ENCODE data around the gene ANKS6. TPM values are rescaled to one million over a fixed set of nuclear protein-coding genes. Genes with fewer than 3 reads are reported as not detected.

Gene ANKS6
- total RNA-seq, 2 donors from 2014 or later: 41.7 to 55.2 TPM

DNA sequence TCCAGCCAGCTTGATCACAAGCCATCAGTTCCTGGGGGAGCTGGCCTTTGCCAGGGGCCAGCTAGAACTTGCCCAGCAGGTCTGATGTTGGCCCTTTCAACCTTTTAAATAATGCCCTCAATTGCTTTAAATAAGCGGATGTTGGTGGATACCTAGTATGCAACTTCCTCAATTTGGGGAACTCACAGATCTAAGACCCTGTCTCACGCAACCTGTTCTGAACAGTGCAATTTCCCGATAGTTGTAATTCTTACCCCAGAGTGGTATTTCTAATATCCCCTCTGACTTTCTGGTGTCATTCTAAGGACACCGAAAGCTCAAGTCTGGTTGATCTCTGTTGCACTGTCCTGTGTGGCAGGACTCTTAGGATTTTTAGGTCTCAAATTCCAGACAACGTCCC lies 34.2 kb upstream of the ANKS6 start:
- no peak overlapping the region for H3K4me3 Mint-ChIP-seq
- no peak overlapping the region for H3K9ac ChIP-seq (ENCODE audit: extremely low read depth, low read length, poor library complexity, severe bottlenecking)
- no peak overlapping the region for H3K27ac Mint-ChIP-seq
- no peak for DNase-seq
- no peaks in the 10 kb centered on the region for H3K9me3 ChIP-seq (ENCODE audit: control insufficient read depth, low read length)
- WGBS, 2 experiments (ENCODE audit: insufficient coverage in 1 of 2, insufficient read length in 1 of 2): 94 to 100% methylated on average over 4 to 5 of the region's 5 CpGs
- H3K4me3 ChIP-seq (ENCODE audit: low read length): no peak overlapping the region
- H3K36me3 Mint-ChIP-seq (ENCODE audit: low read depth): peaks cover 37% of the 10 kb centered on the region
- no peaks in the 10 kb centered on the region for H3K4me1 ChIP-seq (ENCODE audit: control insufficient read depth, insufficient read depth, low read length)
- no peaks in the 10 kb centered on the region for H3K9me3 Mint-ChIP-seq
- no peak overlapping the region for H3K27ac ChIP-seq (ENCODE audit: low read depth, low read length)
- no peaks in the 10 kb centered on the region for H3K36me3 ChIP-seq (ENCODE audit: control insufficient read depth, insufficient read depth, low read length)
- H3K27me3 ChIP-seq (ENCODE audit: control insufficient read depth, insufficient read depth, low read length, poor library complexity, severe bottlenecking): no peaks in the 10 kb centered on the region
- H3K27me3 Mint-ChIP-seq (ENCODE audit: insufficient read depth): no peaks in the 10 kb centered on the region
- TF ChIP-seq, protein P1, sequence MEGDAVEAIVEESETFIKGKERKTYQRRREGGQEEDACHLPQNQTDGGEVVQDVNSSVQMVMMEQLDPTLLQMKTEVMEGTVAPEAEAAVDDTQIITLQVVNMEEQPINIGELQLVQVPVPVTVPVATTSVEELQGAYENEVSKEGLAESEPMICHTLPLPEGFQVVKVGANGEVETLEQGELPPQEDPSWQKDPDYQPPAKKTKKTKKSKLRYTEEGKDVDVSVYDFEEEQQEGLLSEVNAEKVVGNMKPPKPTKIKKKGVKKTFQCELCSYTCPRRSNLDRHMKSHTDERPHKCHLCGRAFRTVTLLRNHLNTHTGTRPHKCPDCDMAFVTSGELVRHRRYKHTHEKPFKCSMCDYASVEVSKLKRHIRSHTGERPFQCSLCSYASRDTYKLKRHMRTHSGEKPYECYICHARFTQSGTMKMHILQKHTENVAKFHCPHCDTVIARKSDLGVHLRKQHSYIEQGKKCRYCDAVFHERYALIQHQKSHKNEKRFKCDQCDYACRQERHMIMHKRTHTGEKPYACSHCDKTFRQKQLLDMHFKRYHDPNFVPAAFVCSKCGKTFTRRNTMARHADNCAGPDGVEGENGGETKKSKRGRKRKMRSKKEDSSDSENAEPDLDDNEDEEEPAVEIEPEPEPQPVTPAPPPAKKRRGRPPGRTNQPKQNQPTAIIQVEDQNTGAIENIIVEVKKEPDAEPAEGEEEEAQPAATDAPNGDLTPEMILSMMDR (conservative IDR thresholded peaks at IDR 0.05): no peak
- H3K4me1 Mint-ChIP-seq: no peaks in the 10 kb centered on the region

DNA sequence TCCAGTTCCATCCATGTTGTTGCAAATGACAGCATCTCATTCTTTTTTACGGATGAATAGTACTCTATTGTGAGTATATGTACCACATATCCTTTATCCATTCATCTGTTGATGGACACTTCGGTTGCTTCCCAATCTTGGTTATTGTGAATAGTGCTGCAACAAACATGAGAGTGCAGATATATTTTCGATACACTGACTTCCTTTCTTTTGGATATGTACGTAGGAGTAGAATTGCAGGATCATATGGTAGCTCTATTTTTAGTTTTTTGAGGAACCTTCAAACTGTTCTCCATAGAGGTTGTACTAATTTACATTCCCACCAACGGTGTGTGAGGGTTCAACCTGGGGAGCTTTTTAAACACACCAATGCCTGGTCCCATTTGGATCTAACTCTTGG lies 33.4 kb upstream of the ANKS6 start:
- H3K27ac Mint-ChIP-seq: no peak overlapping the region
- 86 to 94% methylated on average over 1 to 5 of the region's 5 CpGs for WGBS, 2 experiments (ENCODE audit: insufficient coverage in 1 of 2, insufficient read length in 1 of 2)
- H3K4me1 ChIP-seq (ENCODE audit: control insufficient read depth, insufficient read depth, low read length): no peaks in the 10 kb centered on the region
- H3K27me3 Mint-ChIP-seq (ENCODE audit: insufficient read depth): no peaks in the 10 kb centered on the region
- DNase-seq: no peak
- TF ChIP-seq, protein P1 (conservative IDR thresholded peaks at IDR 0.05): no peak
- H3K27ac ChIP-seq (ENCODE audit: low read depth, low read length): no peak overlapping the region
- H3K4me1 Mint-ChIP-seq: no peaks in the 10 kb centered on the region
- no peak overlapping the region for H3K4me3 ChIP-seq (ENCODE audit: low read length)
- H3K9me3 Mint-ChIP-seq: no peaks in the 10 kb centered on the region
- peaks cover 32% of the 10 kb centered on the region for H3K36me3 Mint-ChIP-seq (ENCODE audit: low read depth)
- no peak overlapping the region for H3K9ac ChIP-seq (ENCODE audit: extremely low read depth, low read length, poor library complexity, severe bottlenecking)
- H3K9me3 ChIP-seq (ENCODE audit: control insufficient read depth, low read length): no peaks in the 10 kb centered on the region
- H3K36me3 ChIP-seq (ENCODE audit: control insufficient read depth, insufficient read depth, low read length): no peaks in the 10 kb centered on the region
- H3K4me3 Mint-ChIP-seq: no peak overlapping the region
- no peaks in the 10 kb centered on the region for H3K27me3 ChIP-seq (ENCODE audit: control insufficient read depth, insufficient read depth, low read length, poor library complexity, severe bottlenecking)

DNA sequence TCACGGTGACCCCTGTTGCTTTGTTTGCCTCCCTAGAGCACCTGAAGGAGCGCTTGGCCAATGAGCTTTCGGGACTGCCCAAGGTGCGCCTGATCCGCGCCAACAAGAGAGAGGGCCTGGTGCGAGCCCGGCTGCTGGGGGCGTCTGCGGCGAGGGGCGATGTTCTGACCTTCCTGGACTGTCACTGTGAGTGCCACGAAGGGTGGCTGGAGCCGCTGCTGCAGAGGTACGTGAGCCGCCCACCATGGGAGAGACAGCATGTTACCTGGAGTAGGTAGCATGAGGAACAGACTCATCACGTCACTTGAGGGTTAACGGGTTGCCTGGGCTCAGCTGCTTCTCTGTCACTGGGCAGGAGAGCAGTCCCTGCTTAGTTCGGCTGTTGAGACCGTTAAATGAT lies 30.4 kb upstream of the ANKS6 start:
- no peak overlapping the region for H3K9ac ChIP-seq (ENCODE audit: extremely low read depth, low read length, poor library complexity, severe bottlenecking)
- no peak overlapping the region for H3K4me3 ChIP-seq (ENCODE audit: low read length)
- WGBS, 2 experiments (ENCODE audit: insufficient coverage in 1 of 2, insufficient read length in 1 of 2): 97 to 98% methylated on average over 16 to 20 of the region's 20 CpGs
- no peak overlapping the region for H3K27ac Mint-ChIP-seq
- TF ChIP-seq, protein P1 (conservative IDR thresholded peaks at IDR 0.05): no peak
- H3K27me3 ChIP-seq (ENCODE audit: control insufficient read depth, insufficient read depth, low read length, poor library complexity, severe bottlenecking): no peaks in the 10 kb centered on the region
- no peaks in the 10 kb centered on the region for H3K4me1 ChIP-seq (ENCODE audit: control insufficient read depth, insufficient read depth, low read length)
- no peaks in the 10 kb centered on the region for H3K9me3 Mint-ChIP-seq
- H3K4me1 Mint-ChIP-seq: no peaks in the 10 kb centered on the region
- peaks cover 34% of the 10 kb centered on the region for H3K36me3 Mint-ChIP-seq (ENCODE audit: low read depth)
- H3K36me3 ChIP-seq (ENCODE audit: control insufficient read depth, insufficient read depth, low read length): no peaks in the 10 kb centered on the region
- H3K27ac ChIP-seq (ENCODE audit: low read depth, low read length): no peak overlapping the region
- no peak for DNase-seq
- H3K27me3 Mint-ChIP-seq (ENCODE audit: insufficient read depth): no peaks in the 10 kb centered on the region
- no peak overlapping the region for H3K4me3 Mint-ChIP-seq
- H3K9me3 ChIP-seq (ENCODE audit: control insufficient read depth, low read length): no peaks in the 10 kb centered on the region
